OCI-LY1 (cell line): ENCODE results near the gene L3HYPDH.

Experiments used
- H2AFZ ChIP-seq: fragments of 200-600 bp; sonication (generic), shearing (Covaris generic); 2 replicates; pipeline ENCODE4 v1.6.0; 2014; ENCODE audit warnings: antibody characterized with exemption, mild to moderate bottlenecking, low read length
- H3F3A ChIP-seq: fragments of 200-600 bp; sonication (generic), shearing (Covaris generic); 2 replicates; pipeline ENCODE4 v1.6.0; 2014; ENCODE audit warnings: mild to moderate bottlenecking, antibody characterized with exemption, low read length, moderate library complexity; ENCODE audit not compliant: insufficient read depth
- H3K27ac ChIP-seq: fragments of 200-600 bp; sonication (generic); 2 replicates; pipeline ENCODE4 v1.5.1; 2014; ENCODE audit warnings: low read length, mixed run types, mild to moderate bottlenecking, low read depth; ENCODE audit not compliant: poor library complexity, severe bottlenecking
- H3K27me3 ChIP-seq: fragments of 200-600 bp; sonication (generic); 2 replicates; pipeline ENCODE4 v1.6.0; 2014; ENCODE audit warnings: antibody characterized with exemption, mild to moderate bottlenecking, low read length, moderate library complexity; ENCODE audit not compliant: insufficient read depth
- H3K36me3 ChIP-seq: fragments of 200-600 bp; sonication (generic); 2 replicates; pipeline ENCODE4 v1.6.1; 2014; ENCODE audit warnings: mild to moderate bottlenecking, antibody characterized with exemption, low read length, moderate library complexity, mixed read lengths; ENCODE audit not compliant: insufficient read depth
- H3K4me1 ChIP-seq: fragments of 200-600 bp; sonication (generic); 2 replicates; pipeline ENCODE4 v1.5.1; 2014; ENCODE audit warnings: mild to moderate bottlenecking, low read length, moderate library complexity; ENCODE audit not compliant: insufficient read depth, severe bottlenecking
- H3K4me2 ChIP-seq: fragments of 200-600 bp; sonication (generic), shearing (Covaris generic); 2 replicates; pipeline ENCODE4 v1.6.1; 2014; ENCODE audit warnings: low read length
- H3K4me3 ChIP-seq: fragments of 200-600 bp; sonication (generic); 2 replicates; pipeline ENCODE4 v1.5.1; 2014; ENCODE audit warnings: low read length, low read depth, mild to moderate bottlenecking, mixed read lengths; ENCODE audit not compliant: poor library complexity, severe bottlenecking
- H3K79me2 ChIP-seq: fragments of 200-600 bp; shearing (Covaris generic); 2 replicates; pipeline ENCODE4 v1.6.1; 2016; ENCODE audit warnings: mixed run types, low read length, mixed read lengths; ENCODE audit not compliant: insufficient read depth
- H3K9ac ChIP-seq: fragments of 200-600 bp; sonication (generic), shearing (Covaris generic); 2 replicates; pipeline ENCODE4 v1.6.1; 2014; ENCODE audit warnings: mild to moderate bottlenecking, low read length, mixed read lengths
- H3K9me2 ChIP-seq: fragments of 200-600 bp; sonication (generic), shearing (Covaris generic); 2 replicates; pipeline ENCODE4 v1.6.1; 2014; ENCODE audit warnings: low read depth, mild to moderate bottlenecking, low read length, mixed read lengths
- H3K9me3 ChIP-seq: fragments of 200-600 bp; shearing (Covaris generic); 2 replicates; pipeline ENCODE4 v1.6.1; 2014; ENCODE audit warnings: low read length, mixed read lengths
- H4K20me1 ChIP-seq: fragments of 200-600 bp; sonication (generic), shearing (Covaris generic); 2 replicates; pipeline ENCODE4 v1.6.0; 2016; ENCODE audit warnings: mild to moderate bottlenecking, low read length; ENCODE audit not compliant: insufficient read depth
- EZH2 ChIP-seq: fragments of 200-600 bp; sonication (generic), shearing (Covaris generic); IDR thresholded peaks from 2 replicates; pipeline ENCODE4 v1.8.0; 2017; ENCODE audit warnings: borderline replicate concordance, mixed run types, mild to moderate bottlenecking, antibody characterized with exemption, low read length, moderate library complexity, mixed read lengths
- TF ChIP-seq, protein P1 (sequence below): fragments of 200-600 bp; sonication (generic), shearing (Covaris generic); IDR thresholded peaks from 2 replicates; pipeline ENCODE4 v1.5.1; 2017; ENCODE audit warnings: mild to moderate bottlenecking, antibody characterized with exemption, low read length, moderate library complexity, mixed read lengths

Gene L3HYPDH

DNA sequence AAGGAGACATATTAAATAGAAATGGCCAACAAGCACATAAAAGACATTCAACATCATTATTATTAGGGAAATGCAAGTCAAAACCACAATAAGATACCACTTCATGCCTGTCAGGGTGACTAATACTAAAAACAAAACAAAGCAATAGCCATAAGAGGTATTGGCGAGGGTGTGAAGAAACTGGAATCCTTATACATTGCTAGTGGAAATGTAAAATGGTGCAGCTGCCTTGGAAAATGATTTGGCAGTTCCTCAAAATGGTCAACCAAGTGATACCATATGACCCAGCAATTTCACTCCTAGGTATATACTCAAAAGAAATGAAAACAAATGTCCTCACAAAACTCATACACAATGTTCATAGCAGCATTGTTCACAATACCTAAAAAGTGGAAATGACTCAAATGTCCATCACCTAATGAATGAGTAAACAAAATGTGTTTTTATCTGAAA lies 46.0 kb downstream of the L3HYPDH start:
- H3K9me3 ChIP-seq: no peaks in the 10 kb centered on the region
- no peaks in the 10 kb centered on the region for H4K20me1 ChIP-seq
- H2AFZ ChIP-seq: no peak overlapping the region
- no peaks in the 10 kb centered on the region for H3K9me2 ChIP-seq
- H3K4me2 ChIP-seq: no peak overlapping the region
- H3K9ac ChIP-seq: no peak overlapping the region
- no peak overlapping the region for H3K4me3 ChIP-seq
- peaks cover 10% of the 10 kb centered on the region for H3K4me1 ChIP-seq
- H3K36me3 ChIP-seq: no peaks in the 10 kb centered on the region
- TF ChIP-seq, protein P1, sequence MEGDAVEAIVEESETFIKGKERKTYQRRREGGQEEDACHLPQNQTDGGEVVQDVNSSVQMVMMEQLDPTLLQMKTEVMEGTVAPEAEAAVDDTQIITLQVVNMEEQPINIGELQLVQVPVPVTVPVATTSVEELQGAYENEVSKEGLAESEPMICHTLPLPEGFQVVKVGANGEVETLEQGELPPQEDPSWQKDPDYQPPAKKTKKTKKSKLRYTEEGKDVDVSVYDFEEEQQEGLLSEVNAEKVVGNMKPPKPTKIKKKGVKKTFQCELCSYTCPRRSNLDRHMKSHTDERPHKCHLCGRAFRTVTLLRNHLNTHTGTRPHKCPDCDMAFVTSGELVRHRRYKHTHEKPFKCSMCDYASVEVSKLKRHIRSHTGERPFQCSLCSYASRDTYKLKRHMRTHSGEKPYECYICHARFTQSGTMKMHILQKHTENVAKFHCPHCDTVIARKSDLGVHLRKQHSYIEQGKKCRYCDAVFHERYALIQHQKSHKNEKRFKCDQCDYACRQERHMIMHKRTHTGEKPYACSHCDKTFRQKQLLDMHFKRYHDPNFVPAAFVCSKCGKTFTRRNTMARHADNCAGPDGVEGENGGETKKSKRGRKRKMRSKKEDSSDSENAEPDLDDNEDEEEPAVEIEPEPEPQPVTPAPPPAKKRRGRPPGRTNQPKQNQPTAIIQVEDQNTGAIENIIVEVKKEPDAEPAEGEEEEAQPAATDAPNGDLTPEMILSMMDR: no peak
- no peak for TF ChIP-seq EZH2
- no peaks in the 10 kb centered on the region for H3F3A ChIP-seq
- H3K27ac ChIP-seq: no peak overlapping the region
- H3K27me3 ChIP-seq: no peaks in the 10 kb centered on the region
- no peaks in the 10 kb centered on the region for H3K79me2 ChIP-seq

DNA sequence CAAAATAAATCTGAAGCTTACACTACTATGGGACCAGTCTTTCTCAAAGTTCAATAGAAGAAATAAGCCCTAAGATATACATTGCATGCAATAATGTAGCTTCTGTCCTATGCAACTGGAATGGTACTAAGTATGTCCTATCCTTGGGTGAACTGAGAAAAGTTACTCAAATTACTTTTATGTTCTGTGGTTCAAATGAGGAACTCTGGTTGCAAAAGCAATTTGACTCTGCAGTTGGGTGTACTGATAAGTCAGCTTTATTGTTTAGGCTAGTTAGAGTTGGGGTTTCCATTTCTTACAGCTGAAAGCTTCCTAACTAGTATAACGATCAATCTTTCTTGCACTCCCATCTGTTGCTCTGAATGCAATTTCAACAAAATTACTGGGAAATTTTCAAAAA lies 48.2 kb downstream of the L3HYPDH start:
- TF ChIP-seq, protein P1: no peak
- TF ChIP-seq EZH2: no peak
- Histone ChIP-seq H3K9me2 (no peaks in the 10 kb centered on the region), H2AFZ (no peak overlapping the region), H3K27me3 (no peaks in the 10 kb centered on the region), H3K27ac (no peak overlapping the region), H3K9me3 (no peaks in the 10 kb centered on the region), H3K9ac (no peak overlapping the region), H3K36me3 (no peaks in the 10 kb centered on the region), H3K4me1 (no peaks in the 10 kb centered on the region), H3K4me2 (no peak overlapping the region), H3K4me3 (no peak overlapping the region), H3K79me2 (no peaks in the 10 kb centered on the region), H3F3A (no peaks in the 10 kb centered on the region), H4K20me1 (no peaks in the 10 kb centered on the region)

DNA sequence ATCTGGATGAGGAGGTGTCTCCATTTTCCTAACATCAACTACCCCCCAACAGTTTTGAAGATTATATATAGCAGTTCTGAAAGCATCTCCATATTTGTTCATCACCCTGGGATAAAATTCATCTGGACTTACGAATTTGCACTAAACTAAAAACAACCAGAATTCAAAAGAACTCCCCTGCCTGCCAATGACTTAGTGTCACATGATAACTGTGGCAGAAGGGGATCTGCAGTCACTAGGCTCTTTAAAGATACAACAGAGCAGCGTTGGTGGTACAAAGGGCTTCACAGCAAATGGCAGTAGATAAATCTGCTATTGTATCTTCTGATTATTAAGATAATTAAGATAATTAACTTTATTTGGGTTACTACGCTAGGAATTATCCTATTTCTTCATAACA lies 49.1 kb downstream of the L3HYPDH start:
- Histone ChIP-seq H2AFZ (no peak overlapping the region), H3K4me3 (no peak overlapping the region), H3K9me3 (no peaks in the 10 kb centered on the region), H3K4me1 (no peaks in the 10 kb centered on the region), H4K20me1 (no peaks in the 10 kb centered on the region), H3K4me2 (no peak overlapping the region), H3K79me2 (no peaks in the 10 kb centered on the region), H3K27me3 (no peaks in the 10 kb centered on the region), H3K36me3 (no peaks in the 10 kb centered on the region), H3K27ac (no peak overlapping the region), H3F3A (no peaks in the 10 kb centered on the region), H3K9ac (no peak overlapping the region), H3K9me2 (no peaks in the 10 kb centered on the region)
- no peak for TF ChIP-seq EZH2
- TF ChIP-seq, protein P1: no peak
